GM18519 (cell line): ENCODE data around the gene PSMG4.

Experiments used
- ATAC-seq: cut with Tn5 transposase; IDR thresholded peaks from one replicate; pipeline ENCODE4 v1.9.1; 2021; ENCODE audit warnings: mild to moderate bottlenecking, moderate library complexity; ENCODE audit not compliant: unreplicated experiment, low FRiP score

Gene PSMG4

DNA sequence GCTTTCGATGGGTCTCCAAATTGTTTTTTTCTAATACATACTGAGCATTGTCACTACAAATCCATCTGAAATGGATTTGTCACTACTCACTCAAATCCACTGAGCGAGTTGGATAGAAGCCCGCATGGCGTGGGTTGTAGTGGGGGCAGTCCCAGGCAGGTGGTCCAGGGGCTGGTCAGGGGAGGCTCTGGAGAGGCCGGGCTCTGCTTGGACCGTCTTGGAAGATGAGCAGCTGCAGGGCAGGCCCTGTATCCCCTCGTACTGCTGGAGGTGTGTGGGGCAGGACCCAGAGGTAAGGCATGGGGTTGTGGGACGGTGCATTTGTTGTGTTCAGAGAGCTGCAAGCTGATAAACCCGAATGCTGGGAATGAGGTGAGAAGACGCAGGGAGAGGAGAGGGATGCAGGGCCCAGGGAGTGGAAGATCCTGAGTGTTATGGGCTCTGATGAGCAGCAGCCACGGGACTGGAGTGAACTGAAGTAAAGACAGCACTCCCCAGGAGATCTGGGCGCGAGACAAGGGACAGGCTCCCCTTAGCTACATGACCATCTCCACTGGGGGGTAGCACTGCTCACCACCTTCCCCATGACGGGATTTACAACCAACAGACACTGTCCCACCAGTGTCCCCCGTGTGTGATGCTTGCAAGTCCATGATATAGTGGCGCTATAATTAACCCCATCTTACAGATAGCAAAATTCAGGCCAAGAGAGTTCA lies 45.9 kb downstream of the PSMG4 start:
- ATAC-seq: no peak

DNA sequence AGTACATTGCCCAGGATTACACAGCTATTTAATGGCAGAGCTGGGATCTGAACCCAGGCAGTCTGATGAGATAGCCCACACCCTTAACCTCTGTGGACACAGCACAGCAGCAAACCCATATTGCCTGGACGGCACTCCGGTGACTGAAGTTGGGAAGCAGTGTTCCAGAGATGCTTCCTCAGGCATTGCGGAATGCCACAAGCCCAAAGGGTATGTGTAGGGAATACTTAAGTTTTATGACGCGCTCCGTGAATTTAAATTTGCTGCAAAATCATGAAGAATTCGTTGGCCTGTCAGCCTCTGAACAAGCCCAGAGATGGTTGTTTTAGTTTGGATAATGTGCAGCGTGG lies 46.4 kb downstream of the PSMG4 start:
- no peak for ATAC-seq

- no peak for ATAC-seq
These were observed 47.1 kb downstream of the PSMG4 start for GRCh38 chr6:3305831-3306230.

GRCh38 chr6:3306848-3307247 lies 48.1 kb downstream of the PSMG4 start:
- no peak for ATAC-seq

DNA sequence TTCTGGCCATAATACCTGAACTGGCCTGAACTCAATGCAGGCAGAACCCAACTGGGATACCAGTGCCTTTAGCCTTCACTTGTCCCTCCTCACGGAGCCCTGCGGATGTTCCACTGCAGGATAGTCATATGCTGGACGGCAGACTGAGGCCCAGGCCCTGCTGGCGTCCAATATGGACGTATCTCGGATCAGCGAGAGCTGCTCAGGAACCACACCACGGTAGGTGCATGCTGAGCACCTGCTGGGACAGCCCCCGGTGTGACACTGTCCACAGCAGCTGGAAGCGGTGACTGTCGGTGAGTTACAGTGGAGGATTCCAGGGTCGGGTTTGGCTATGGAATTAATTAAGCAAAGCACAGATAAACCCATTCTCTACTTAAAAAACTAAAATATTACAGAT lies 48.7 kb downstream of the PSMG4 start:
- ATAC-seq: no peak

DNA sequence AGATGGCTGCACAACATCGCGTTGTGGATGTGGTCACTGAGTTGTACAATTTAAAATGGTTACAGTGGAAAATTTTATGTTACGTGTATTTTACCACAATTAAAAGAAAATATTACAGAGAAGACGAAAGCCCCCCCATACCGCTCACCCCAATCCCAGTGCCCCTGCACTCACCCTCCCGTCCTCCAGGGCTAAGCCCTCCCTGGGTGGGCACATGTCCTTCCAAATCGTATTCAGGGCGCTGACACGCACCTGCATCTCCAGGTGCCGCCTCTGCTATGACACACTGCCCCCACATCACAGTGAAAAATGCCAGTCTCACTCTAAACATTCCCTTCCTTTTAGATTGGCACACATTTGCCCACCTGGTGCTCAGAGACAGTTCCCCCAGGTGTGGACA lies 49.4 kb downstream of the PSMG4 start:
- ATAC-seq: no peak

GRCh38 chr6:3309391-3310050 lies 50.8 kb downstream of the PSMG4 start:
- no peak for ATAC-seq

DNA sequence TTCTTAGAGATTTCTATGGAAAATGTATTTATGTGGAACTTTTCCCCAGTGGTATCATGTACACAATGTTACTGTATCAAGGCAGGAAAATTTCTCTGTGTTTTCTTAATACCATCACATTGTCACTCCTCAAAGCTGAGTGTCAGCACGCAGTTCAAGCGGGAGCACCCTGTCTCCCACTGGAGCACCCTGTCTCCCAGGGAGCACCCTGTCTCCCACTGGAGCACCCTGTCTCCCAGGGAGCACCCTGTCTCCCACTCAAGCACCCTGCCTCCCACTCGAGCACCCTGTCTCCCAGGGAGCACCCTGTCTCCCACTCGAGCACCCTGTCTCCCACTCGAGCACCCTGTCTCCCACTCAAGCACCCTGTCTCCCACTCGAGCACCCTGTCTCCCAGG lies 51.3 kb downstream of the PSMG4 start:
- ATAC-seq: no peak

DNA sequence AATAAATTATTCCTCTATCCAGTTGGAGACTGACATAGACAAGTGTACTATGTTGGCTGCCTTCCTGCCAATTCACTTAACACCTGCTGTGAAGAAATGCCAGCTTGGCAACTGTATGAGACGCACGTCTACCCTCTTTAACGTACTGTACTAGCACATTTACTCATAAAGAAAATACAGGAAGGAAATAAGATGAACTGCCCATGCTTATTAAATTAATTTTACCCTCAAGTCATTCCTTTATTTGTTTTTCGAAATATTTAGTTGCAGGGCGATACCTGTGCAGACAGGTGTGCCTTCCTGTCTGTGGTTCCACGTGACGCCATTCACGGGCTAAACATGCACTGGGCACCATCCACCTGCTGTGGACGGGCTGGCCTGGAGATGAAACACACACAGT lies 52.0 kb downstream of the PSMG4 start:
- ATAC-seq: no peak

- ATAC-seq: no peak
These were observed 53.1 kb downstream of the PSMG4 start for GRCh38 chr6:3311826-3312225.

- no peak for ATAC-seq
These were observed 54.0 kb downstream of the PSMG4 start for GRCh38 chr6:3312604-3313231.

DNA sequence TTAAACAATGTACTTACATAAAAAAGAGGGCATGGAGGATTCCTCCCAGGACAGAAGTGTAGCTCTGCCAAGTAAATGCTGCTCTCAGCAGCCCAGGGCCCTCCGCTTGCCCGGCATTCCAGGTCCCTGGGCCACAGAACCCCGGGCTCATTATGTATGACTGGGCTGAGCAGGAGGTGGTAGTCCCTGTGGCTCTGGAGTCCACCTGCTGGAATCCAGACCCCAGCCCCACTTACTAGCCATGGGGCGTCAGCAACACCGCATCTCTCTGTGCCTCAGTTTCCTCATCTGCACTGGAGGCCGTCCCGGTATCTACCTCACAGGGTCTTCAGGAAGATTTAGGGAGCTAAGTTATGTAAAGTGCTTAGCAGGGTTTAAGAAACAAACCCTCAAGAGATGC lies 55.4 kb downstream of the PSMG4 start:
- no peak for ATAC-seq

GRCh38 chr6:3314621-3315467 lies 56.1 kb downstream of the PSMG4 start:
- ATAC-seq: no peak

- ATAC-seq: no peak
These were observed 57.1 kb downstream of the PSMG4 start for GRCh38 chr6:3315841-3316240.

- no peak for ATAC-seq
These were observed 57.6 kb downstream of the PSMG4 start for GRCh38 chr6:3316331-3316730.

- ATAC-seq: no peak
These were observed 58.1 kb downstream of the PSMG4 start for GRCh38 chr6:3316818-3317217.
